Natural killer cell treated with Interleukin-12 subunit alpha and Interleukin-12 subunit beta and Interleukin-15 and Interleukin-18, amount 100 ng/mL, for 72 hours (primary cell): ENCODE results near the gene KIF6. TPM values are rescaled to one million over a fixed set of nuclear protein-coding genes. Genes with fewer than 3 reads are reported as not detected.

Experiments
- ATAC-seq, 2 donors: fragments of 150-1000 bp; cut with Tn5 transposase in 1 of 2; sonication (Bioruptor Pico), chemical (Tn5 transposase) in 1 of 2; 2 replicates each; pipeline ENCODE4 v1.10.0; 2021
- DNase-seq: peaks from one replicate; pipeline ENCODE4 v3.0.0; 2022; ENCODE audit warnings: low spot score
- H3K27ac Mint-ChIP-seq, 2 donors: 1 replicate in 1 of 2; 2 replicates in 1 of 2; pipeline ENCODE4 v1.8.0; 2022; ENCODE audit warnings: mixed read lengths in 2 of 2, mild to moderate bottlenecking in 1 of 2, moderate library complexity in 1 of 2
- H3K27me3 Mint-ChIP-seq, 2 donors: 1 replicate in 1 of 2; 2 replicates in 1 of 2; pipeline ENCODE4 v1.8.0; 2022; ENCODE audit warnings: mixed read lengths in 2 of 2
- H3K36me3 Mint-ChIP-seq: one replicate; pipeline ENCODE4 v1.8.0; 2022; ENCODE audit warnings: mixed read lengths
- H3K4me1 Mint-ChIP-seq, 2 donors: 1 replicate in 1 of 2; 2 replicates in 1 of 2; pipeline ENCODE4 v1.8.0; 2022; ENCODE audit warnings: low read depth in 2 of 2, mixed read lengths in 2 of 2, mild to moderate bottlenecking in 1 of 2
- H3K4me3 Mint-ChIP-seq: one replicate; pipeline ENCODE4 v1.8.0; 2022; ENCODE audit warnings: mixed read lengths
- H3K9me3 Mint-ChIP-seq: 2 replicates; pipeline ENCODE4 v1.8.0; 2022; ENCODE audit warnings: mixed read lengths
- total RNA-seq, 2 donors: library from RNA; stranded (reverse); gene quantifications; one replicate each; pipeline ENCODE4 v1.2.3, GENCODE V29; 2022

Gene KIF6
- total RNA-seq, 2 donors from 2014 or later, result not detected

DNA sequence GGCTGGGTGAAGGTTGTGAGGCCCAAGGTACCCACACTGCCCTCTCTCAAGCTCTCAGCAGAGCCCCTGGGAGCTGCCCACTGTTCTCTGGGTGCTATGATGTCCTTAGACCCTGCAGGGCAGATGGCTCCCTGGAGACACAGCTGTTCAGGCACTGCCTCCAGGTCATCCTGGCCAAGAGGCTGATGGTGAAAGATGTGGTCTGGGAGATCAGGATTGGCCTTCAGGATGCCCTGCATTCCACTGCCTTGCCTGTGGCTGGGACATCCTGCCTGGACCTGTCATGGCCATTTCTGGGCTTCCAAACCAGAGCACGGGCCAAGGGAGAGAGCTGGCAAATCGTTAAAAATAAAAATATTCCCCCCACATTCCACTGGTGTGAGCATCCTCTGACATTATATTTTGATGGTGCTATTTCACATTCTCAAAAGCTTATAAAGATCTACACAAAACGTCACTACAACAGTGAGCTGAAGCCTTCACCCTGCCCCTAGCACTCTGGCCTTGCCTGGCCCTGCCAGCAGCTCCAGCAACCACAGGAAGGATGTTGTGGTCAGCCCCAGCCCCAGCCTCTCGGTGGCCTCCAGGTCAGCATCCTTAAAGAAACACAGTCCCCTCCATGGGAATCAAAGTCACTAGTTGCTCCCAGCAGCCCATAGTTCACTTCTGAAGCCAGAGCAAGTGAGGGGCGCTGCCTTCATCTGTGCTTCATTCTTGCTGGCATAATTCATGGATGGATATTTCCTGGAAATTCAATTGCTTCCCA lies 389.2 kb downstream of the KIF6 start:
- peak overlapping the region; percentile 55 for H3K4me3 Mint-ChIP-seq
- H3K27me3 Mint-ChIP-seq, result peaks cover 6 to 17% of the 10 kb centered on the region in 2 donors
- peak overlapping the region; percentile 18 to 83 for H3K27ac Mint-ChIP-seq
- no peaks in the 10 kb centered on the region for H3K9me3 Mint-ChIP-seq
- peaks cover 41 to 48% of the 10 kb centered on the region in 2 donors for H3K4me1 Mint-ChIP-seq
- DNase-seq (peak; percentile 79), ATAC-seq (peak; percentile 91 to 94)
- no peaks in the 10 kb centered on the region for H3K36me3 Mint-ChIP-seq

- peaks cover 41 to 44% of the 10 kb centered on the region in 2 donors for H3K4me1 Mint-ChIP-seq
Measured at GRCh38 chr6:39333644-39334438, 391.4 kb downstream of the KIF6 start.

GRCh38 chr6:39330476-39330875 lies 394.7 kb downstream of the KIF6 start:
- peaks cover 8 to 30% of the 10 kb centered on the region in 2 donors for H3K27me3 Mint-ChIP-seq
- no peak overlapping the region for H3K4me3 Mint-ChIP-seq

More at GRCh38 chr6:39333644-39334438, 391.4 kb downstream of the KIF6 start:
- no peak overlapping the region for H3K4me3 Mint-ChIP-seq
- no peaks in the 10 kb centered on the region for H3K36me3 Mint-ChIP-seq
- H3K9me3 Mint-ChIP-seq, result no peaks in the 10 kb centered on the region
- H3K27me3 Mint-ChIP-seq, result peaks cover 8 to 23% of the 10 kb centered on the region in 2 donors
- DNase-seq (no peak), ATAC-seq (no peak)
- no peak overlapping the region for H3K27ac Mint-ChIP-seq

DNA sequence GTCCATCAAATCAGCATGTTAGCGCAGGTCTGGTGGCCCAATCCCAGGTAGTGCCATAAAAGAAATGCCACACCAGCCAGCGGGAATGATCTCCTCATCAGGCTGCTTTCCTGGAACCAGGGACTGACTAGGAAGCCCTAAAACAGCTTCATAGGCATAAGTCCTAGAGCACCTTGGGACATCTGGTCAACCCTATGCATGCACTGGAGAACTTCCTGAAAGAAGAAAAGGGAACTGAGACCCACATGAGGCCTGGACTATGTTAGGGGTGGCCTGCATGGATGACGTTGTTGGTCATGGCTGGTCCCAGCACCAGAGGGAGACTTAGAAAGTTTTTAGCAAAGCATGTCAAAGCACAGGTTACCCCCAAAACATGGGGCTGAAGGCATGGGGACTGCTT lies 395.2 kb downstream of the KIF6 start:
- Mint-ChIP-seq H3K4me1 (peaks cover 9 to 10% of the 10 kb centered on the region in 2 donors), H3K27ac (no peak overlapping the region)
- DNase-seq, result no peak

More at GRCh38 chr6:39330476-39330875, 394.7 kb downstream of the KIF6 start:
- no peak overlapping the region for H3K27ac Mint-ChIP-seq
- DNase-seq (no peak), ATAC-seq (no peak)
- H3K4me1 Mint-ChIP-seq, result peaks cover 12 to 13% of the 10 kb centered on the region in 2 donors
- no peaks in the 10 kb centered on the region for H3K9me3 Mint-ChIP-seq
- H3K36me3 Mint-ChIP-seq, result no peaks in the 10 kb centered on the region

GRCh38 chr6:39328066-39328465 lies 397.1 kb downstream of the KIF6 start:
- Mint-ChIP-seq H3K27ac (no peak overlapping the region), H3K4me1 (peaks cover 4 to 5% of the 10 kb centered on the region in 2 donors), H3K9me3 (no peaks in the 10 kb centered on the region), H3K27me3 (peaks cover 8 to 28% of the 10 kb centered on the region in 2 donors), H3K36me3 (no peaks in the 10 kb centered on the region), H3K4me3 (no peak overlapping the region)
- DNase-seq, result no peak
- ATAC-seq, result no peak

More for the DNA sequence above, 395.2 kb downstream of the KIF6 start:
- H3K9me3 Mint-ChIP-seq, result no peaks in the 10 kb centered on the region
- no peak for ATAC-seq
- no peak overlapping the region for H3K4me3 Mint-ChIP-seq
- H3K36me3 Mint-ChIP-seq, result no peaks in the 10 kb centered on the region
- peaks cover 8 to 30% of the 10 kb centered on the region in 2 donors for H3K27me3 Mint-ChIP-seq

DNA sequence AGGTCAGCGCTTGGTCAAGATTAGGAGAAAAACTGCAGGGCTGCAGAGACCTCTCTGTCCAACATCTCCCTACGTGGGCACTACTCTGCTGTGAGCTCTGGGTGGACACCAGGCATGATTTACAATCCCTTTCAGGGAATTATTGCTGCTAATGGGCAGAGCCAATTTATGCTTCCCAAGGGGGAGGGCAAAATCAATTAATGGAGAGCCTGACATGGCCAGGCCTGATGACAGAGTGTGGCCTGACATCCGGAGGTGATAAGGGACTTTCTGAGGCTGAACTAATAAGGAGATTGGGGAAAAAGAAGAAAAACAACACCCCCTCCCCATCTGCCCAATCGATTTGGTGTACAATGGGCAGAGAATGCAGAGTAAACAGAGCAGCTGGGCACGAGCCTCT lies 397.7 kb downstream of the KIF6 start:
- H3K9me3 Mint-ChIP-seq, result no peaks in the 10 kb centered on the region
- ATAC-seq, result no peak

GRCh38 chr6:39322306-39322850 lies 402.8 kb downstream of the KIF6 start, which contains the start of gene KCNK16:
Gene KCNK16, minus strand, starts transcription at chr6:39322702. Its CDS starts 162 bp downstream, at chr6:39322540.
- Mint-ChIP-seq H3K36me3 (no peaks in the 10 kb centered on the region), H3K9me3 (no peaks in the 10 kb centered on the region), H3K4me1 (peaks cover 0 to 3% of the 10 kb centered on the region in 2 donors), H3K27ac (no peak within 1 kb of the TSS), H3K27me3 (peaks cover 6 to 7% of the 10 kb centered on the region in 2 donors), H3K4me3 (no peak within 1 kb of the TSS)
- DNase-seq (no peak), ATAC-seq (peak in 1 of 2 donors; percentile 45)

More for the DNA sequence above, 397.7 kb downstream of the KIF6 start:
- no peak overlapping the region for H3K4me3 Mint-ChIP-seq
- no peak for DNase-seq
- peaks cover 2 to 23% of the 10 kb centered on the region in 2 donors for H3K27me3 Mint-ChIP-seq
- H3K27ac Mint-ChIP-seq, result no peak overlapping the region
- no peaks in the 10 kb centered on the region for H3K36me3 Mint-ChIP-seq
- no peaks in the 10 kb centered on the region for H3K4me1 Mint-ChIP-seq

GRCh38 chr6:39321761-39322160 lies 403.4 kb downstream of the KIF6 start:
- Mint-ChIP-seq H3K27ac (no peak overlapping the region), H3K4me1 (peaks cover 0 to 3% of the 10 kb centered on the region in 2 donors), H3K36me3 (no peaks in the 10 kb centered on the region), H3K4me3 (no peak overlapping the region), H3K27me3 (peaks cover 7 to 8% of the 10 kb centered on the region in 2 donors), H3K9me3 (no peaks in the 10 kb centered on the region)
- DNase-seq (no peak), ATAC-seq (no peak)

DNA sequence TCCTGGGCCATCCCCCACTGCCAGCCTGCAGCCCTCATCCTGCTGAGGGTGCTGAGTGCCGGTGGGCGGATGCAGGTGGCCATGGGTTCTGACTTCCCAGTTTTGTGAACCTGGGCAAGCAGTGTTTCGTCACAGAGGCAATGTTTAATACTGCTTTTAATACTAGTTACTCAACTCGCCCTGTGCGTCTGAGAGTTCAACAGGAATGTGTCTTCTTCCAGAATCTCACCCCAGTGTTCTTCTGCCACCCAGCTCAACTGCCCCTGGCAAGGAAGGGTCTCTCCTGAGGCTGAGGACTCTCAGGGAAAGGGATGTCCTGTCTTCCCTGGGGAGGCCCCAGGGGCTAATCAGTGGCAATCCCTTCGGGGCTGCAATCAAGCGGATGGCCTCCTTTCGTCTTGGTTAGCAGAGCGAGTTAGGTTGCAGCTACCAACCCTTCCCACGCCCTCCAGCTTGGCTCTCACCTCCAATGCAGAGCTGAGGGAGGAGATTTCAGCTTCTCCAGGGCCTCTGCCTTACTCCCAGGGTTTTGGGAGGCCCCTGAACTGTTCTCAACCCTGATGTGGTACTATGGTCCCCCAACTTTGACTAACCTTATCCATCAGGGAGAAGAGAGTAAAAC lies 404.7 kb downstream of the KIF6 start:
- H3K4me3 Mint-ChIP-seq, result no peak overlapping the region
- peaks cover 0 to 9% of the 10 kb centered on the region in 2 donors for H3K27me3 Mint-ChIP-seq
- H3K9me3 Mint-ChIP-seq, result no peaks in the 10 kb centered on the region
- ATAC-seq (no peak), DNase-seq (no peak)
- no peaks in the 10 kb centered on the region for H3K36me3 Mint-ChIP-seq
- no peak overlapping the region for H3K27ac Mint-ChIP-seq
- H3K4me1 Mint-ChIP-seq, result peaks cover 0 to 3% of the 10 kb centered on the region in 2 donors

GRCh38 chr6:39319621-39320362 lies 405.4 kb downstream of the KIF6 start:
- ATAC-seq, result no peak
- H3K4me3 Mint-ChIP-seq, result no peak overlapping the region
- H3K9me3 Mint-ChIP-seq, result no peaks in the 10 kb centered on the region
- DNase-seq, result no peak
- peaks cover 0 to 12% of the 10 kb centered on the region in 2 donors for H3K27me3 Mint-ChIP-seq
- no peak overlapping the region for H3K27ac Mint-ChIP-seq
- H3K4me1 Mint-ChIP-seq, result peaks cover 0 to 3% of the 10 kb centered on the region in 2 donors
- H3K36me3 Mint-ChIP-seq, result no peaks in the 10 kb centered on the region

DNA sequence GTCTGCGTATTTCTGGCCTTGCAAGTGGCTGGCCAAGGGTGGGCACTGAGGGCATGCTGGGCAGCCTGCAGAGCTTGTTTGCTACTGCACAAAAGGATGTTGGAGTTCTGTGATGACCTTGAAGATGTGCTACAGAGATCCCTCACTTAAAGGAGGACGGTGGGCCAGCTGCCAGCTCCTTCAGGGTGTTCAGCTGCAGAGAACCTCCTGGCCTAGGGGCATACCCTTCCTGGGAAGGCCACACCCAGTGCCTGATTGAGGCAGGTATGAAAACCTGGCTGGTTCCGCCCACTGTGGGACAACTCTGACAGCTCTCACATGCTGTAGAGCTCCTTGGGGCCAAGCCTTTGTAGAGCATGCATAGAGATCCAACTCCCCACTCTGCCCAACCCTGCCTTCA lies 408.0 kb downstream of the KIF6 start:
- no peak overlapping the region for H3K4me3 Mint-ChIP-seq

GRCh38 chr6:39314273-39314795 lies 410.9 kb downstream of the KIF6 start, which contains the start of gene KCNK17:
Gene KCNK17, minus strand, starts transcription at chr6:39314419. Its CDS starts 99 bp downstream, at chr6:39314320.
- Mint-ChIP-seq H3K36me3 (no peaks in the 10 kb centered on the region), H3K4me3 (no peak within 1 kb of the TSS), H3K9me3 (no peaks in the 10 kb centered on the region), H3K27ac (no peak within 1 kb of the TSS), H3K27me3 (peaks cover 14 to 27% of the 10 kb centered on the region in 2 donors), H3K4me1 (peaks cover 5 to 6% of the 10 kb centered on the region in 2 donors)
- no peak for ATAC-seq
- no peak for DNase-seq

More for the DNA sequence above, 408.0 kb downstream of the KIF6 start:
- Mint-ChIP-seq H3K36me3 (no peaks in the 10 kb centered on the region), H3K27me3 (peaks cover under 1 to 14% of the 10 kb centered on the region in 2 donors), H3K27ac (no peak overlapping the region), H3K4me1 (peaks cover 0 to 3% of the 10 kb centered on the region in 2 donors), H3K9me3 (no peaks in the 10 kb centered on the region)
- ATAC-seq, result no peak
- DNase-seq, result no peak
